PFSK-1 (cell line): ENCODE results near the gene LDAF1.

Source experiments
- FOXP2 ChIP-seq: optimal IDR thresholded peaks from 2 replicates; pipeline ENCODE3; 2011; ENCODE audit warnings: borderline replicate concordance, control low read depth, inconsistent platforms; ENCODE audit not compliant: insufficient read depth; ENCODE audit errors: extremely low read length, extremely low read depth
- POLR2AphosphoS5 ChIP-seq: IDR thresholded peaks from 2 replicates; pipeline ENCODE4 v1.6.1; 2012; ENCODE audit warnings: low read depth, mild to moderate bottlenecking, control low read depth, low read length, moderate library complexity
- REST ChIP-seq, 2 experiments: IDR thresholded peaks; 2 replicates each; pipeline versions ENCODE4 v1.6.1 to v1.8.0; 2011 to 2012; ENCODE audit warnings: low read depth in 2 of 2, low read length in 2 of 2, control low read depth in 1 of 2, inconsistent platforms in 1 of 2, mild to moderate bottlenecking in 1 of 2, moderate library complexity in 1 of 2; ENCODE audit not compliant: insufficient read depth in 1 of 2
- SIN3A ChIP-seq: IDR thresholded peaks from 2 replicates; pipeline ENCODE4 v1.6.1; 2012; ENCODE audit warnings: mild to moderate bottlenecking, low read length, moderate library complexity, borderline replicate concordance; ENCODE audit not compliant: insufficient read depth
- TAF1 ChIP-seq: IDR thresholded peaks from 2 replicates; pipeline ENCODE4 v1.6.1; 2012; ENCODE audit warnings: low read length, control low read depth, borderline replicate concordance; ENCODE audit not compliant: insufficient read depth

LDAF1 gene

GRCh38 chr16:21194771-21195301 is 36.4 kb downstream of the LDAF1 start:
- TF ChIP-seq POLR2AphosphoS5 (no peak), REST (IDR thresholded peaks at IDR 0.05; ENCODE audit: insufficient read depth in 1 of 2, low read depth in 2 of 2, low read length in 2 of 2) (no peak), SIN3A (no peak), FOXP2 (no peak), TAF1 (no peak)

- TF ChIP-seq SIN3A = no peak
- TF ChIP-seq REST (IDR thresholded peaks at IDR 0.05; ENCODE audit: insufficient read depth in 1 of 2, low read depth in 2 of 2, low read length in 2 of 2) = no peak
- TF ChIP-seq FOXP2 = no peak
- TF ChIP-seq TAF1 = no peak
- TF ChIP-seq POLR2AphosphoS5 = no peak
Measured at GRCh38 chr16:21197112-21197511, 38.6 kb downstream of the LDAF1 start.

GRCh38 chr16:21197621-21198020 is 39.1 kb downstream of the LDAF1 start:
- TF ChIP-seq SIN3A (no peak), TAF1 (no peak), REST (IDR thresholded peaks at IDR 0.05; ENCODE audit: insufficient read depth in 1 of 2, low read depth in 2 of 2, low read length in 2 of 2) (no peak), FOXP2 (no peak), POLR2AphosphoS5 (no peak)

GRCh38 chr16:21199607-21200218 is 41.2 kb downstream of the LDAF1 start:
- TF ChIP-seq TAF1 = no peak
- no peak for TF ChIP-seq REST (IDR thresholded peaks at IDR 0.05; ENCODE audit: insufficient read depth in 1 of 2, low read depth in 2 of 2, low read length in 2 of 2)
- no peak for TF ChIP-seq POLR2AphosphoS5
- TF ChIP-seq FOXP2 = no peak
- TF ChIP-seq SIN3A = no peak
